GM10847 (cell line): ENCODE measurements around the gene TACC2.

ENCODE experiments used
- POLR2A ChIP-seq: IDR thresholded peaks from 2 replicates; pipeline ENCODE4 v1.6.1; 2011; ENCODE audit not compliant: insufficient read length; ENCODE audit errors: extremely low read depth

Gene TACC2

GRCh38 chr10:121988361-121989324 is at the start of gene TACC2:
TSS of gene TACC2 (plus strand) at chr10:121989163. CDS start at chr10:122021982, 32,819 bp downstream.
- no peak for TF ChIP-seq POLR2A

- no peak for TF ChIP-seq POLR2A
Measured at GRCh38 chr10:121941532-121941931, 47.4 kb upstream of the TACC2 start.

DNA sequence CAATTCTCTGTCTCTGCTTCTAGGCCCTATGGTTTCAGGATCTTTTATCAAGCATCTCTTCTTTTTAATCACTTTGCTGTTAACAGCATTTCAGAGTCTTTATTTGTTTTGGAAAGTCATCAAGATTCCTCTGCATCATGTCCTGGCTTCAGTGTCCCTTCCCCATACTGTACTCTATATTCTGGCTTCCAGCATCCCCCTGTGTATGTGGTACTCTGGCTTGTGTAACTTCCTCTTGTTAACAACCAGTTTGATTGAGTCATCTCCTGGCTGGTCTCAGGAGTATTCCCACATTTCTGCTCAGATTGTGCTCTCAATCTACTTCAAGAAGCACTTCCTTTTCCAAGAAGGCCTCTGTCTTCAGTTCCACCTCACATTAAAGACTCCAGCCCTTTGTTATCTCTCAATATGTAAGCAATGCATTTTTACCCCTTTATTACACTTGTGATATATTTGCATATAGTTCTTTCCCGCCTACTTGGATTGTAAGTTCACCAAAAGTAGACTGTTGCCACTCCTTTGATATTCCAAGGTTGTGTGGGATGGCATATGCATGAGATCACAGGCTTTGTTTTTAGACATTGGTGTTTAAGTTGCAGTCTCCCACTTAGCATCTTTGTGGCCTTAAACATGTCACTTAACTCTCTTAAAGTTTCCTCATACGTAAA is 46.1 kb upstream of the TACC2 start:
- TF ChIP-seq POLR2A, result no peak

GRCh38 chr10:121947343-121948330 is 41.3 kb upstream of the TACC2 start:
- no peak for TF ChIP-seq POLR2A

DNA sequence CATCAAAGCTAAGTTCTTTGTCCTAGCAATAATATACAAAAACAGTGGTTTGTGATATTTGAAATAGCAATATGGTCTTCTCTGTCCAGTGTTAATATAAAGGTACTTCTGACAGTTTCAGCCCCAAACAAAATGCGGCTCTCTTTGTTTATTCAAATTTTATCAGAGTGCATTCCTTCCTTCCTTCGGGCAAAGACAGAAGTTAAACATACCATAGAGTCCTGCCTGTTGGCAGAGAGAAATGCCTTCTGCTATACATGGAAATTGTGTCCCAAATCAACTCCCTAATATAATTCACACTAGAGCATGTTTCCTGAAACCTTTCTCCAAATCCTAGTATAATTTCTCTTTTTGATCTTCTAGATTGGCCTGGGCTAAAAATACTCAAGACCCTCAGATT is 39.9 kb upstream of the TACC2 start:
- no peak for TF ChIP-seq POLR2A

GRCh38 chr10:121949451-121949850 is 39.5 kb upstream of the TACC2 start:
- TF ChIP-seq POLR2A, result no peak

GRCh38 chr10:121952226-121952625 is 36.7 kb upstream of the TACC2 start:
- TF ChIP-seq POLR2A, result no peak

- no peak for TF ChIP-seq POLR2A
Measured at GRCh38 chr10:121956111-121957061, 32.6 kb upstream of the TACC2 start.

GRCh38 chr10:121959671-121960070 is 29.3 kb upstream of the TACC2 start:
- TF ChIP-seq POLR2A, result no peak

GRCh38 chr10:121961456-121961855 is 27.5 kb upstream of the TACC2 start:
- TF ChIP-seq POLR2A, result no peak

DNA sequence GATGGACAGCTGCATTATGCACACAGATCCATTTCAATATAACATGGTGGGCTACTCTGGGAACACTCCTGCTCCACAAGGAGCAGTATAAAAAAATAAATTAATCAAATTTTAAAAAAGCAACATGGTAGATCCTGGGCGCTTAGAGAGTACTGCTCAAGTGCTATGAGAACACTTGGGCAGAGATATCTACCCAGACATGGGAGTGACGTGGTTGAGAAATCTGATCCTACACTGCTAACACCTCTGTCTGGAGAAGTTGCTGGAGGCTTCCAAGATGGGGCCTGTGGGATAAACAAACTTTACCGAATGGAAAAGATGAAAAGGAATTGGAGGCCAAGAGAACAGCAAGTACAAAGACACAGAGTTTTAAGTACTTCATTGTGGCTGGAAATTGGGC is 23.0 kb upstream of the TACC2 start:
- TF ChIP-seq POLR2A, result no peak

- TF ChIP-seq POLR2A, result no peak
Measured at GRCh38 chr10:121974019-121974534, 14.9 kb upstream of the TACC2 start.

- TF ChIP-seq POLR2A, result peak; percentile 70
Measured at GRCh38 chr10:121974535-121975294, 14.2 kb upstream of the TACC2 start, which contains the start of gene NSMCE4A. TSS of gene NSMCE4A (minus strand) at chr10:121975217. CDS start at chr10:121975165, 52 bp downstream.
